Measurements from ENCODE around the gene TMUB1. TPM values are rescaled to one million over a fixed set of nuclear protein-coding genes. Genes with fewer than 3 reads are reported as not detected.

Gene TMUB1
- total and polyA plus RNA-seq, 12 donors = 18.5 to 88.2 (median 26.1) TPM

GRCh38 chr7:151110941-151111645 lies 27.8 kb upstream of the TMUB1 start:
- peak; percentile 75 to 91 (median 86) for ATAC-seq
- DNase-seq = peak; percentile 78 to 83
- no peaks in the 10 kb centered on the region for H3K9me3 ChIP-seq
- H3K27ac ChIP-seq = no peak overlapping the region
- peaks cover 3 to 44% (median 28%) of the 10 kb centered on the region in 9 donors for H3K4me1 ChIP-seq
- TF ChIP-seq CTCF (IDR thresholded peaks at IDR 0.05) = peak; percentile 83 to 95 (median 91)
- intact Hi-C loops (cut with DNase I) = loop anchor here in 8 of 10 donors (1.0 to 10.0 kb wide), 10 partner anchors 24 to 216 kb away; partner anchors contain the start of genes ABCB8 (in 6 of the 8), AGAP3 (in 1 of the 8), CDK5 (in 1 of the 8) and SLC4A2 (in 1 of the 8)
- WGBS, 2 donors = 37 to 38% methylated on average over 20 of the region's 20 CpGs
- no peaks in the 10 kb centered on the region for H3K27me3 ChIP-seq
- H3K36me3 ChIP-seq = peaks cover 0 to 7% (median 0%) of the 10 kb centered on the region in 9 donors
- H3K4me3 ChIP-seq = no peak overlapping the region

GRCh38 chr7:151110236-151110940 lies 27.1 kb upstream of the TMUB1 start:
- Histone ChIP-seq H3K9me3 (no peaks in the 10 kb centered on the region), H3K36me3 (peaks cover 0 to 7% (median 0%) of the 10 kb centered on the region in 9 donors), H3K27ac (peak overlapping the region in 2 of 10 donors; percentile 5 to 32), H3K27me3 (no peaks in the 10 kb centered on the region), H3K4me1 (peaks cover 0 to 37% (median 25%) of the 10 kb centered on the region in 9 donors), H3K4me3 (no peak overlapping the region)
- 67 to 69% methylated on average over 11 of the region's 11 CpGs for WGBS, 2 donors
- ATAC-seq (peak in 1 of 8 donors; percentile 3), DNase-seq (no peak)
- TF ChIP-seq CTCF (IDR thresholded peaks at IDR 0.05) = no peak
- intact Hi-C loops (cut with DNase I) = loop anchor here in 8 of 10 donors (2.0 to 10.0 kb wide), 8 partner anchors 24 to 216 kb away; partner anchors contain the start of genes ABCB8 (in 6 of the 8), AGAP3 (in 1 of the 8), CDK5 (in 1 of the 8) and SLC4A2 (in 1 of the 8)

- Histone ChIP-seq H3K27me3 (no peaks in the 10 kb centered on the region), H3K9me3 (no peaks in the 10 kb centered on the region), H3K4me3 (no peak overlapping the region), H3K27ac (peak overlapping the region in 3 of 10 donors; percentile 5 to 32 (median 15)), H3K36me3 (peaks cover 0 to 15% (median 0%) of the 10 kb centered on the region in 9 donors), H3K4me1 (peaks cover 0 to 41% (median 26%) of the 10 kb centered on the region in 9 donors)
- no peak for TF ChIP-seq CTCF (IDR thresholded peaks at IDR 0.05)
- ATAC-seq (peak in 2 of 8 donors; percentile 47 to 55), DNase-seq (no peak)
- intact Hi-C loops (cut with DNase I) = loop anchor here (2.0 to 10.0 kb wide), 11 partner anchors 23 to 225 kb away; partner anchors contain the start of genes ABCB8 (in 6 of the 10), AGAP3 (in 1 of the 10), ASIC3 (in 1 of the 10) and CDK5 (in 1 of the 10)
- 74 to 77% methylated on average over 15 of the region's 15 CpGs for WGBS, 2 donors
These were observed 26.1 kb upstream of the TMUB1 start for GRCh38 chr7:151109094-151110048.
